NCI-H2107 treated with DMSO at 0.1 percent for 48 hours (cell line): Measurements from ENCODE around the gene FBXW7.

Experiments
- DNase-seq: peaks from one replicate; lab custom pipeline; 2025; ENCODE audit not compliant: unreplicated experiment; lab: John Stamatoyannopoulos, UW

FBXW7 gene, protein sequence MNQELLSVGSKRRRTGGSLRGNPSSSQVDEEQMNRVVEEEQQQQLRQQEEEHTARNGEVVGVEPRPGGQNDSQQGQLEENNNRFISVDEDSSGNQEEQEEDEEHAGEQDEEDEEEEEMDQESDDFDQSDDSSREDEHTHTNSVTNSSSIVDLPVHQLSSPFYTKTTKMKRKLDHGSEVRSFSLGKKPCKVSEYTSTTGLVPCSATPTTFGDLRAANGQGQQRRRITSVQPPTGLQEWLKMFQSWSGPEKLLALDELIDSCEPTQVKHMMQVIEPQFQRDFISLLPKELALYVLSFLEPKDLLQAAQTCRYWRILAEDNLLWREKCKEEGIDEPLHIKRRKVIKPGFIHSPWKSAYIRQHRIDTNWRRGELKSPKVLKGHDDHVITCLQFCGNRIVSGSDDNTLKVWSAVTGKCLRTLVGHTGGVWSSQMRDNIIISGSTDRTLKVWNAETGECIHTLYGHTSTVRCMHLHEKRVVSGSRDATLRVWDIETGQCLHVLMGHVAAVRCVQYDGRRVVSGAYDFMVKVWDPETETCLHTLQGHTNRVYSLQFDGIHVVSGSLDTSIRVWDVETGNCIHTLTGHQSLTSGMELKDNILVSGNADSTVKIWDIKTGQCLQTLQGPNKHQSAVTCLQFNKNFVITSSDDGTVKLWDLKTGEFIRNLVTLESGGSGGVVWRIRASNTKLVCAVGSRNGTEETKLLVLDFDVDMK

DNA sequence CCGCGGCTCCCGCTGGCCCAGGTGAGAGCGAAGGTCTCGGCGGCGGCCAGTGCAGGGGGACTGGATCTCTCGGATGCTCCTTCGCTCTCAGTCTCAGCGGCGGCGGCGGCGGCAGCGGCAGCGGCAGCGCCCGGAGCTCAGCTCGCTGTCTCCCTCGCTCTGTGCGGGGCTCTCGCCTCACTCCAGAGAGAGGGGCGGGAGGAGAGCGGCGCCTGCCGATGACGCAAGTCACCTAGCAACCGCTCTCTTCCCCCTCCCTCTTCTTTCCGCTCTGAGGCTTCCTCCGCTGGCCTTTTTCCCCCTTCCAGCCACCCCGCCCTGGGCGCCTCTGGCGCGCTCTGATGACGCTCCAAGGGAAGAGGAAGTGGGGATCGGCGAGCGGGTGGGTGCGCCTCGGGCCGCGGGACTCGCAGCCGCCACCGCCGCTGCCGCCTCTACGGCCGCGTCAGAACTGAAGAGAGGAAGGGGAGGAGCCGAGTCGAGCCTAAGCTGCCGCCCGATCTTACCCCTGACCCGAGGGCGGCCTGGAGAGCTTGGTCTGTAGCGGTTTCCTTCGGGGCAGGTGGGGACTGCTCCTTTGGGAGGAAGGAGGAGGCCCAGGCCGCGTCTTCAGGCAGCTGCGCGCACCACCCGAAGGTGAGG, at the start of gene FBXW7:
Gene FBXW7 (minus strand): TSS at position 190 of the 642 bp plus-strand sequence. CDS start 124,289 bp downstream, outside the sequence.
- peak; percentile 76 for DNase-seq

DNA sequence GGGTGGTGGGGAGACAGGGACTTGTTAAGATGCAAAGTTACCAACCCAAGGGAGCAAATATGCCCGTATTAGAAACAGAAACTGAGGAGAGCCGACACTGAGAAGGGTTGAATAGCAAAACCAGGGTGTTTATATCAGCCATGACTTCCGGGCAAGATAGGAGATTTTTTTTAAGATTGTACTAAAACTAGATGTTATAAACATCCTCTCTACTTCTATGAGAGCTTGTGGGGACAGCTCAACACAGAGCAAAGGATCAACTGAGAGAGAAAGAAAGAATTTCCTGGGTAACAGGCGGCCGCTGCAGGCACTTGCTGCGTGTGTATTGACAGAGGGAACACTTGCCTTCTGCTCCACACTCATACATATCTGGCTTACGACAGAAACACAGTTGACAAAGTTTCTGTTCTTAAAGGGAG, 49.1 kb upstream of the FBXW7 start:
- no peak for DNase-seq

DNA sequence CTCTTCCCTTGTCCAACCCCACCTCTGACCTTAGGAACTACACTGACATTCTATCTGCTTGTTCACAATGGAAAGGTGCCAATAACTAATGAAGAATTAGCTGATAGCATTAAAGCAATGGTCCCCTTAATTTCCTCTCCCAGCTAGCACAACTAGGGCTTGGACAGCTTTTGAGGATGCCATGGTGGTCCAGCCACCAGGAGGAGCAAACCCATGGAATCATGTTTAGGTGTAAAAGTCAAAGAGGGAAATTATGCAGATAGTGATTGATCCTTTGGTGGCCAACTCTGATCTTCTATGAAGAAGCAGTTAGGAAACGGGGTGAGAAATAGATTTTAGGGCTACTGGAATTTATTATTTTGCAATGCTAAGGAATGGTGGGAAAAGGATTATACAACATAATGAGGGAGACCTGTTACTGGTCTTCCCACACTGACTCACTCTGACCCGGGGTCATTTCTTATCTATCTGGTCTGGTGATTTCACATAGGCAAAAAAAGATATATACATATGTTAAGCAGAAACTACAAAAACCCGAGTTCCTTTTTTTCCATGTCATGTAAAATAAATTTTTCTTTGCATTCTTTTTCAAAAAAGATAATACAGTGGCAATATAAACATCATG, 45.8 kb upstream of the FBXW7 start:
- no peak for DNase-seq

DNA sequence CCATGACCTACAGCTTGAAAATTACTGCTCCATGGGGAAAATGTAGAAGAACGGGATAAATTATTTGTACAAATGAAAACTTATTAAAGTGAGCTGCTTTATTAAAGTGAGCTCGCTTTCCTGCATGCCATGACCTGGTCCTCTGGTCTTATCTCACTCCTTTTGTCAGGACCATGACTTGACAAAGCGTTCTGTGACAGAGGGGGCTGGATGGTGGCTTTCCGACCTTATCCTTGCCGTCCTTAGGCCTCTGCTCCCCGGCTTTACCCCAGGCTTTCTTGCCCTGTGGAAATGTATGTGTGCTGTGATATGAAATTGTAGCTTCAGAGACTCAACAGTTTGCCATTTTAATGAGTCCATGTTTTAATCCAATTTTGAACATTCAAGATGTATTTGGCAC, 44.0 kb upstream of the FBXW7 start:
- DNase-seq, result no peak

DNA sequence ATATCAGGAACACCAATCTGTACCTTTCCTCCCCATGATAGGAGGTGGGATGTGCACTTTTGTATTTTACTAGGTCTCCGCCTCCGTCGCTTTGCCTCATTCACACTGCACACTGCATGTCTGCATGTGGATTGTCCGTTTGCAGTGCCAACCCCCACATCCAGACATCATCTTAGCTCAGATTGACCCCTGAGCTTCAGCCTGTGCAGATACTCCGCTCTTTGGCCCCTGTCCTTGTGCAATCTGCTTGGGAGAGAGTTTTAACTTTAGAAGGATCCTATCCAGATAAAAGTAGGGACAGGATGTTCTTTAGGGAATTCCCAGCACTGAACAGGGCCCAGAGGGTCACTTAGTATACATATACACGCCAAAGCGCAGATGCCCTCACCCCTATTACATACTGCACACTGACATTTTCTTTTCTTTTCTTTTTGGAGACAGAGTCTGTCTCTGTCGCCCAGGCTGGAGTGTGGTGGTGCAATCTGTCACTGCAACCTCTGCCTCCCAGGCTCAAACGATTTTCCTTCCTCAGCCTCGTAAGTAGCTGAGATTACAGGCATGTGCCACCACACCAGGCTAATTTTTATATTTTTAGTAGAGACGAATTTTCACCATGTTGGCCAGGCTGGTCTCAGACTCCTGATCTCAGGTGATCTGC, 43.3 kb upstream of the FBXW7 start:
- no peak for DNase-seq

DNA sequence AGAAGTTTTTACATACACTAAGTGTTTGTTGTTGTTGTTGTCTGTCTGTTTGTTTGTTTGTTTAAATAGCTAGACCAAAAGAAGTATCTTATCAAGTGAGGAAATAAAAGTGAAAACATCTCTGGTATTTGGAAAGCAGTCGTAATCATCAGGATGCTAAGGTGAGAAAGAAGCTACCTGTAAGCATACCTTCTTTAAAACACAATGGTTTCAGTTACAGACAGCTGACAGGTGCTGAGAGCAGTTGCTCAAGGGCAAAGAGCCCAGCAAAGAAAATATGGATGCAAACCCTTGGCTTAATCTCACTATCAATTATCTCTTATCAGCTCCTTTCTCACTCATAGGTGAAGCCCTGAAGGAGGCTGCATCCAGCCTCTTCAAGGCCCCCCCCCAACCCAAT, 42.8 kb upstream of the FBXW7 start:
- DNase-seq, result no peak

DNA sequence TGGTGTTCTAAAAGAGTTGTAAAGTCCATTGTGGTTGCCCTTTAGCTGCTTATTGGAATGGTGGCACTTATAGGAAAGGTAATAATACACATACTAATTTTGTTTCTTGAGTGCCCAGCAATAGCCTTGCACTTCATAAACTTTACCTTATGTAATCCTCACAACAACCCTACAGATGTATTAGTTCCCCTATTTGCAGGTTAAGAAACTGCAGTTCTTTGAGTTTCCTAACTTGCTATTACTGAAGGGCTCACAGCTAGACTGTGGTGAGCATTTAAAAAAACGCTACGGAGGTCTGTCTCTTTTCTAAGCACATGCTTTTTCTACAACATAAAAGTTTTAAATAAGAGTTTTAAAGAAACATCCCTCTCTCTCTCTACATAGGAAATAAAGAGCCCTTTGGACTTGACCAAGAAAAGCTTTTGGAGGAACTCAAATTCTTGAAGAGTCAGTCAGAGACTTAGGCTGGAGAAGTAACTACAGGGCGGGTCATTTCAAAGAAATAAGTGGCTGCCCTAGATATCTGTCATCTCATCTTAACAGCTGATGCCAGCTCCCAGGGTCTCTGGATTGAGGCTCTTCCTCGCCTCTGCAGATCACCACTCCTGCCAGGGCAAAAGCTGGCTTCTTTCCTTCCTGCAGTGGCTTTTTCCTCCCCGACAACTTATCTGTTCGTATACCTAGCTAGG, 42.0 kb upstream of the FBXW7 start:
- no peak for DNase-seq

DNA sequence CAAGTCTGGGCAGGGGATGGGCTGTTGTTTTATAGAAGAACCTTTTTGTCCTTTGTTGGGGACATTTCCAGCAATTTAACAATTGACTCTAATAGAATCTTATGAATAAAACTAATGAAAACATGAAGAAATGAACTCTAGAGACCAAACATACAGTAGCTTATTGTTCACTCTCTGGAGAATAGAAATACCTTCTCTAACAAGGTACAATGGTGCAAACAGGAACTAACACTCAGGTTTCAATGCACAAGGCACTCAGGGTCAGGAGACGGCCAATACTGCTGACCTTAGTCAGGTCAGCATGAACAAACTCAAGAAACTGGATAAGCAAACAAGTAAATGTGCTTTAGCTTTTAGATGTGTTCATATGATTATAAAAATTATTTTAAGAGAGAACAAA, 39.6 kb upstream of the FBXW7 start:
- DNase-seq, result no peak

DNA sequence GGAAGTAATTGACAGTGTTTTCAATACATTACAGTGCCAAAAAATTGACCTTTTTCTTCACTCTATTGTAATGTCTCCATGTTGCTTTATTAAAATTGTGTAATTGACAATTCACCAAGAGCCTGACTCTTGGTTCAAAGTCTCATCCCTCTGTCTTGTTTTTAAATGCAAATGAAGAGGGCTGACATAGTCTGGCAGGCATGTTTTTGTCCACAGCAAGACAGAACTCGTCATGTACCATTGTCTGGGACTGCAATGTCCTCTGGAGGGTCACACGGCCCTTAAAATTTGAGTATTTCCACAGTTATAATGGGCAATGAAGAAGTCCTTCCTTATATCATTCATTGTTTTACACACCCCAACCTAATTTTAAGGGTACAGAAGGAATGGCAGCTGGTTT, 38.0 kb upstream of the FBXW7 start:
- DNase-seq, result no peak

DNA sequence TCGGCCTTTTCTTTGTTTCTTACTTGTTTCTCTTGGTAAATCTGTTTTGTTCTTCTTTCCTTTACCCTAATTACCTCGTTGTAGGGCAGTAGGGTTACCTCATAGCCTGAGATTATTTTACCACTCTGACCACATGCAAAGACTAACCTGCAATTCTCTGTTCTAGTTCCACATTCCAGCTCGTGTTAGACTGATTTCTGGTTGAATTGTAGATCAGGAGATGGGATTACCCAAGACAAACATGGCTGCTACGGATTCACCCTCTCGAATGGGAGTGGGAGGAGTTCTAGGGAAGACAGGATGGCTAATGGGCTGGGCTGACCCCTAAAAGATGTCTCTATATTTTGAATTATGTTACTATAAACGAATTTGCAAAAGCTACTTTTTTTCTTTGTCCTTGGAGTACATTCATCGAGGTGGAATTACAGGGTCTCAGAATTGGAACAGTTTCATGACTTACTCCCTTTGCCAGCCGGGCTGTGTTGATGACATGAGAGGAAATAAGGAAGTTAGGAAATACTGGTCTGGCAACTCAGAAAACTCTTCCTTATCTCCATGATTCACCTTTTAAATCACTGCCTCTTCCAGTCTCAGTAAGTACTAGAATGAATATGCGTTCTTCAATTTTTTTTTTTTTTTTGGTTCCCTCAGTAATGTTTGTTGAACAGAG, 36.7 kb upstream of the FBXW7 start:
- no peak for DNase-seq

DNA sequence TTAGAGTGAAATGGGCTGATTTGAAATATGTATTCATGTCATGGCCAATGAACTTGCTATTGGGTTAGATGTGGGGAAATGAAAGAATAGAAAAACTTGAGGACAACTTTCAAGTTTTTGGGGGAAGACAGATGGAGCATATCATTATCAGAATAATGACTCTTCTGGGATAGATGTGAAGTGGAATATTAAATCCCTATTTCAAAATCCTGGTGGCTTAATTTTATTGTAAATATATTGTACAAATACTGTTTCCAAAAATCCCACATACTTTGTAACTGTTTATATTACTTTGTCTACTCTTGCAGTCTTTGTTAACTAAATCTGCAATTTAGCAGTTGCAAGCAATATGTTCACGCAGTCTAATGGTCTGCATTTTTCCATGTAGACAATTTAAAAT, 35.9 kb upstream of the FBXW7 start:
- DNase-seq, result no peak

DNA sequence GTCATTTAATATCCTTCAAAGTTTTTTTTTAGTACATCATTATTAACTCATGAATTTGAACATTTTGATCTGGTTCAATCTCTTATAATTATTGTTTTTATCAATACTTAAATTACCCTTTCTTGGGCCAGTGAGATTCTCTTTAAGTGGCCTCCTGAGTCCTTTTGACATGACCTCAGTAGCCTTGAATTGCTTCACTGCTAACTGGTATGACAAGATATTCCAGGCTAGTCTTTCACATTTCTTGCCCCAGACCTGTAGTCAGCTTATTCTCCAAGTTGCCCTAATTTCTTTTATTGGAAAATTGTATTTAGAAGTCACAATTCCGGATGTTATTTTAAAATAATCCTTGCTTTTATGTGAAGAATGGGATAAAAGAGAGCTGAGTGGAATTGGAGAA, 35.4 kb upstream of the FBXW7 start:
- no peak for DNase-seq

DNA sequence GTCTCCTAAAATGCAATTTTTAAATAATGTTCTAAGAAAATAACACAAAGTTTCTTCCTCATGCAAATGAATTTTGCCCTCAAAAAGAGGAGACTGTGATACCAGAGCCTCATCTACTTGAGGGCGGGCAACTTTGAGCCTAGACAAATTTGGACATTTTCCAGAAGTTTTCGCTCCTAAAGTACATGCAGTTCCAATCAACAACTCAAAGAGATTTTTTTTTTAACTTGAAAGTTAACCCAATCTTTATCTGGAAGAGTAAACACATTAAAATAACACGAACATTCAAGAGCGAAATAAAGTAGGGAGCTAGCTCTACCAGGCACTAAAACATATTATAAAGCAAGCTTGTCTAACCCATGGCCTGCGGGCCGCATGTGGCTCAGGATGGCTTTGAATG, 29.4 kb upstream of the FBXW7 start:
- no peak for DNase-seq

DNA sequence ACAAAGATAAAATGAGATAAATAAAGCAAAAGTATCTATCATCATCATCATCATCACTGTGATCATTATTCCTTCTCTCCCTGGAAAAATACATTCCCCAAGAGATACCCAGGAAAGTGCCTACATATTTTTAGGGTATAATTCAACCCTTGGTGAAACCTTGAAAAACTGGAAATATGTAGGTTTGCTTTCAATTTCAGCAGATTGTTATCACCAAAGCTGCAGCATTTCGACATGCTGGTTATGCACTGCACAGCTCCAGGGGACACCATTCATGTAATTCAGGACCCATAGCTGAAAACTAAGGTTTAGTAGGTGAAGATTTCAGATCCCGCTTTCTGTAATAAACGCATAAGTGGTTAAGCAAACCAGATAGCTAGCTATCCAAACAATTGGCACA, 28.4 kb upstream of the FBXW7 start:
- DNase-seq, result no peak

DNA sequence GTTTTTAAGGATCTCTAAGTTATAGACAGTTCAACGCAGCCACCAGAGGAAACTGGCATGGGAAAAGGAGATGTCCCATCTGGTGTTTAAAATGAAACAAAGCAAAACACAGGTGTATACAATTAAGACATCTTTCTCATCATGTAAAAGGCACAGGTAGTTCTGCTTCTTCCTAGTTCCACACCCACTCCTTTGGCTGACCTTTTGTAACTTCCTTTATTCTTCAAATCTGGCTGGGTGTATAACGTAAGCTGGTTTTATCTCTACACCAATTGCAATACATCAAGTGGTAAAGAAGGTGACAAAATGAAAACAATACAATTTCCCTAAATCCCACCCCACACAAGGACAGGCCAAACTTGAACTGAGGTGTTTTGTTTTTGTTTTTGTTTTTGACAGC, 27.3 kb upstream of the FBXW7 start:
- DNase-seq, result no peak

DNA sequence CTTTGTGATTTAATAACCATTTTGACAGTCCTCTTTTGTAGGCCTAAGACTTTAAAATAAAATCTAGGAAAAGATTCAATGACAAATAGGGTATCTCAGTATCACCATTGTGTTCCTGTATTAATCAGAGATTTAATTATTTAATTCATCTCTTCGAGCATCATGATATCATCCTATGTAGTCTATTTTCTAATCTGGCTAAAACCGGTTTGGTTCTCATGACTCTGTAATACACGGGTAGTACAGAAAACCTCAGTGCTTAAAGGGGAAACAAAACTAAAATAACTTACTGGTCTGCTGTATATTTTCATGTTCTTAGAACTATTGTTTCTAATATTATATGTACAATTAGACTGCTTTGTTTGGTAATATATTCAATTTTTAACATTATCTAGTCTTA, 23.7 kb upstream of the FBXW7 start:
- no peak for DNase-seq

DNA sequence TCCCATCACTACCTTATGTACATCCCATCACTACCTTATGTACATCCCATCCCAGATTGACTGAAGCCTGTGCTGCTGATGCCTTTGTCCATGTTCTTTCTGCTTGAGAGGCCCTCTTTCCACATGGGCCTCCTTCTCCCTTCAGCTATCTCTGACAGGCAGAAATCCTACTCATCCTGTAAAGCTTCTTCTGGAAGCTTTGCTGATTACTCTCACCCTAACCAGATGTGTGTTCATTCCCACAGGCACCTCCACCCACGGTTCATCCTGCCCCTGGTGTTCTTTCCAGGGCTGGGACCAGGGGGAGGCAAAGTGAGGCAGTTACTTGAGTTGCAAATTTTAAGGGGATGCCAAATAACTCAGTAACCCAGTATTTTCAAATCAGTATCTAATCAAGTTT, 22.5 kb upstream of the FBXW7 start:
- DNase-seq, result no peak

DNA sequence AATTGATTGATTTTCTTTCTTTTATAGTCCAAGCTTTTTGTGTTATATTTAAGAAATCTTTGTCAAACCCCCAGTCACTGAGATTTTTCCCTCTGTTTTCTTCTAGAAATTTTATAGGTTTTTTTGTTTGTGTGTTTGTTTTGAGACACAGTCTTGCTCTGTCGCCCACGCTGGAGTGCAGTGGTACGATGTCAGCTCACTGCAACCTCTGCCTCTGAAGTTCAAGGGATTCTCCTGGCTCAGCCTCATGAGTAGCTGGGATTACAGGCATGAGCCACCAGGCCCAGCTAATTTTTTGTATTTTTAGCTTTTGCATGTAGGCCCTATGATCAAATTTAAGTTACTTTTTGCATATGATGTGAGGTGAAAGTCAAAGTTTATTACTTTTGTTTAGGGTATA, 20.9 kb upstream of the FBXW7 start:
- DNase-seq, result no peak

DNA sequence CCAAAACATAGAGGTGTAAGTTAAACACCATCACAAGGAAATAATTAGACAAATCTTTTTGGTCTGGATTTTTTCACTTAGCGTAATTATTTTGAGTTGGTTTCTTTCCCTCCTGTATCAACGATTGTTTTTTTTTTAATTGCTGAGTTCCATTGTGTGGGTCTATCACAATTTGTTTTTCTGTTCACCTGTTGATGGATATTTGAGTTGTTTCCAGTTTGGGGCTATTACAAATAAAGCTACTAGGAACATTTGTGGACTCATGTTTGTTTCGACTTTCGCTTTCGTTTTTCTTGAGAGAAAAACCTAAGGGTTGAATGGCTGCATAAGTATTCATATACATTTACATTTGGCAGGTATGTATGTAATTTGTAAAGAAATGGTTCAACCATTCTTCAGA, 20.4 kb upstream of the FBXW7 start:
- no peak for DNase-seq

DNA sequence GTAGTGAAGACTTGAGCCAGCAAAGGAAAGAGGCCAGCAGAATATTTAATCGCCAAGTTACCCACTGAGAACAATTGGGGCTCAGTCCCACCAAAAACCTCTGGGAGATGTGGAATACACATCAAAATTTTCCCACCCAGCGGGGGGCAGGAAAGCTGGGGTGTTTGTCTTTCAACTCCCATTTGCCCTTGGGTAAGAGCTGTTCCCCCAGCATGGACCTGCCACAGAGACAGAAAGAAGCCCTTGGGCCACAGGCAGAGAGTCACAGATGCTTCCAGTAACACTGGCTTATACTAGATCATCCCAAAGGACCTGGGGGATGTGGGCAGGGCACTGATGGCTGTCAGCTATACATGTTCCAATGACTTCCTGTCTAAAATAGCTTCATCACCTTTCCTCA, 18.9 kb upstream of the FBXW7 start:
- no peak for DNase-seq
